Endothelial cell of coronary artery (primary cell): ENCODE data around the gene MOAP1. TPM values are rescaled to one million over a fixed set of nuclear protein-coding genes. Genes with fewer than 3 reads are reported as not detected.

Experiments used
- total RNA-seq: library from RNA; depleted of rRNA; stranded (reverse); fragments of >200 nt; gene quantifications from 2 replicates; pipeline ENCODE4 v1.2.3, GENCODE V29; 2014

Gene MOAP1, protein sequence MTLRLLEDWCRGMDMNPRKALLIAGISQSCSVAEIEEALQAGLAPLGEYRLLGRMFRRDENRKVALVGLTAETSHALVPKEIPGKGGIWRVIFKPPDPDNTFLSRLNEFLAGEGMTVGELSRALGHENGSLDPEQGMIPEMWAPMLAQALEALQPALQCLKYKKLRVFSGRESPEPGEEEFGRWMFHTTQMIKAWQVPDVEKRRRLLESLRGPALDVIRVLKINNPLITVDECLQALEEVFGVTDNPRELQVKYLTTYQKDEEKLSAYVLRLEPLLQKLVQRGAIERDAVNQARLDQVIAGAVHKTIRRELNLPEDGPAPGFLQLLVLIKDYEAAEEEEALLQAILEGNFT
- 13.4 and 18.0 TPM in 2 replicates for total RNA-seq

DNA sequence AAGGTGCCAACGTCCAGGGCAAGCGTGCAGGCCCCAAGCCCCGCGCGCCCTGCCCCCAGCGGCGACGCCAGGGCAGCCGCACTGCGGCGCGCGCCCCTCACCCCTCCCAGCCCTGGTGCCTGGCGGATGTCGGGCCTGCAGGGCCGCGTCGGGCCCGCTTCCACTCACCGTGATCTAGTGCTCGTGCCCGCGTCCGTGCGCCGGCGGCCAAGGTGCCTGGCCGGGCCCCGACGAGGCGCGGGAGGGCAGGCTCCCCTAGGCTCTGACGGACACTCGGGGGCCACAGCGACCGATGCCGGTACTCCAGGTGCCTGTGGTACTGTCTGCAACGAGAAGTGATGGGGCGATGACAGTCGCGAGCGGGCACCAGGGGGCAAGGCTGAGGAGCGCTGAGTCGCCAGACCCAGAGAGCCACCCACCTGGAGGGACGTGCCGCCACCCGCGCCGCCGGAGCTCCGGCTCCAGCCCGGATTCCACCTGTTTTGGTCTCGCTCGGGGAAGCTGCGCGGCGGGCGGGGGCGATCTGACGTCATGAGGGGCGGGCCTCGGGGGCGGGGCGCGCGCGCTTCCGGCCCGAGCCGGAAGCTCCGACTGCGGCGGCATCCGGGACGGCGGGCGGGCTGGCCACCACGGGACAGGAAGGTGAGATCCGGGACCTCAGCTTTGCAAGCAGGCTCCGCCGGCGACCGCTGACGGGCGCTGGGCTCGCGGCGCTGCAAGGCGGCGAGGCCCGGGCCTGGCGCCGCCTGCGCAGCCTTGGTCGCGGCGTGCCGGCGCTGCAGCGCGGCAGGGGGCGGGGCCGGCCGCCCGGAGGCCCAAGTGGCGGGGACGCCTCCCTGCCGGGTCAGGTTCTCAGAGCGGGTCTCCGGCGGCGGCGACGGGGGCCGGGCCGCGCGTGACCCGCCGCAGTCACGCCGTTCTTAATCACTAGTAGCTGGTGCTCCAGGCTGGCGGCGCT lies at the start of gene MOAP1, which contains the start of gene LYSET:
Gene MOAP1 (minus strand): TSS at position 507 of the 958 bp plus-strand sequence. CDS start 655 bp downstream, outside the sequence.
Gene LYSET (plus strand): TSS at position 927 of the 958 bp plus-strand sequence. CDS start 89 bp downstream, outside the sequence.

GRCh38 chr14:93206793-93207467 lies 22.2 kb upstream of the MOAP1 start, which contains the start of the genes GON7 and UBR7:
GON7 (minus strand) TSS chr14:93207065; CDS start chr14:93207037, 28 bp downstream.
UBR7 (plus strand) TSS chr14:93207256; CDS start chr14:93207292, 36 bp downstream.

Other genes with a start within 250 kb of the MOAP1 start
- 17.7 and 22.8 TPM in 2 replicates for gene ITPK1, start 69.0 kb downstream of the MOAP1 start, total RNA-seq
- 8.9 and 9.0 TPM in 2 replicates for gene LYSET, start 420 bp upstream of the MOAP1 start, total RNA-seq
- gene GON7, start 22.2 kb upstream of the MOAP1 start, total RNA-seq = 15.1 and 20.8 TPM in 2 replicates
- 35.1 and 45.1 TPM in 2 replicates for gene UBR7, start 22.4 kb upstream of the MOAP1 start, total RNA-seq
- gene BTBD7, start 148.1 kb upstream of the MOAP1 start, total RNA-seq = 25.9 and 27.3 TPM in 2 replicates
- gene COX8C, start 162.3 kb upstream of the MOAP1 start, total RNA-seq = not detected in 2 replicates
- gene UNC79, start 246.0 kb upstream of the MOAP1 start, total RNA-seq = under 0.01 TPM in 2 replicates